22Rv1 (cell line): ENCODE results near the gene TRIM9.

Experiments
- ZFX ChIP-seq: fragments of 450-650 bp; IDR thresholded peaks from 2 replicates; pipeline ENCODE4 v1.6.1; 2017; ENCODE audit warnings: antibody characterized with exemption, borderline replicate concordance
- TF ChIP-seq, protein P1 (sequence below): fragments of 450-650 bp; IDR thresholded peaks from 2 replicates; pipeline ENCODE4 v1.5.1; 2017; ENCODE audit warnings: mild to moderate bottlenecking

DNA sequence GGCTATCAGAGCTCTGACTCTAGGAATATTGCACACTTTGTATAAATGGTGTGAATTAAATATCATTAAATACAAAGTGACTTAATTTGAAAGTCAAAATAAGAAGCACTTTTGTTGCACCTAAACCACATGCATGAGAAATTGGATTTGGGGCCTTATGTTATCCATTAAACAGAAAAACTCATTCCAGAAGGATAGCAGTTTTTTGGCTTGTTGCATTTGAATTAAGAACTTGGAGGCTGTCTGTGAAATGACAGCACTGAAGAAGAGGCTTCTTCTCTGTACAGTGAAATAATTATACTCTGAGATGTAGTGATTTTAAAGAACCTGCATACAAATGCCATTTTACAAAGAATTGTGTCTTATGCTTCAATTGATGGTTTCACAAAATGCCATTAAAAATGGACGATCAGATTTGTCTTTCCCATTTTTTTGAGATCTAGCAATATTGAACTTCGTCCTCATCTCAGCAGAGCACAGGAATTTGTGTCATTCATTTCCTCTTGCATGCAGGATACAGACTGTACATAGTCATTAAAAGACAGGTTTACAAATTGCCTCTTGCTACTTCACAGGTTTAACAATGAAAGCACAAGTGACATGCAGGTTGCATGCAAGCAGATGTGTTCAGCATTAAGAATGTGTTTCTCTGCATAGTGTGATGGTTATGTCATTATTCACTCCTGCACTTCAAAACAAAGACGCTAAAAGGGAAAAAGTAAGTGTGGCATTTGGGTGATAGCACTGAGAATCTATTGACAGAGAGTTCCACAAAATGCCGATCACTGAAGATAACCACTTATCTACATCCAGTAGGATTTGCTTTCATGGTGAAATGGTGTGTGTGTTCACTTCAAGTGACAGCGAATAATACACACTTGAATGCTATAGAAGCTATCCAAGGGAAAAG is 114.7 kb downstream of the TRIM9 start:
- TF ChIP-seq, protein P1, sequence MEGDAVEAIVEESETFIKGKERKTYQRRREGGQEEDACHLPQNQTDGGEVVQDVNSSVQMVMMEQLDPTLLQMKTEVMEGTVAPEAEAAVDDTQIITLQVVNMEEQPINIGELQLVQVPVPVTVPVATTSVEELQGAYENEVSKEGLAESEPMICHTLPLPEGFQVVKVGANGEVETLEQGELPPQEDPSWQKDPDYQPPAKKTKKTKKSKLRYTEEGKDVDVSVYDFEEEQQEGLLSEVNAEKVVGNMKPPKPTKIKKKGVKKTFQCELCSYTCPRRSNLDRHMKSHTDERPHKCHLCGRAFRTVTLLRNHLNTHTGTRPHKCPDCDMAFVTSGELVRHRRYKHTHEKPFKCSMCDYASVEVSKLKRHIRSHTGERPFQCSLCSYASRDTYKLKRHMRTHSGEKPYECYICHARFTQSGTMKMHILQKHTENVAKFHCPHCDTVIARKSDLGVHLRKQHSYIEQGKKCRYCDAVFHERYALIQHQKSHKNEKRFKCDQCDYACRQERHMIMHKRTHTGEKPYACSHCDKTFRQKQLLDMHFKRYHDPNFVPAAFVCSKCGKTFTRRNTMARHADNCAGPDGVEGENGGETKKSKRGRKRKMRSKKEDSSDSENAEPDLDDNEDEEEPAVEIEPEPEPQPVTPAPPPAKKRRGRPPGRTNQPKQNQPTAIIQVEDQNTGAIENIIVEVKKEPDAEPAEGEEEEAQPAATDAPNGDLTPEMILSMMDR = no peak
- no peak for TF ChIP-seq ZFX
